Measurements from ENCODE around the gene ZNF77.
"Not testable (repeated sequence)": the region's sequence is repeated elsewhere in the genome, so short reads cannot be mapped to it uniquely, and the experiment has no call there.

The ZNF77 gene

DNA sequence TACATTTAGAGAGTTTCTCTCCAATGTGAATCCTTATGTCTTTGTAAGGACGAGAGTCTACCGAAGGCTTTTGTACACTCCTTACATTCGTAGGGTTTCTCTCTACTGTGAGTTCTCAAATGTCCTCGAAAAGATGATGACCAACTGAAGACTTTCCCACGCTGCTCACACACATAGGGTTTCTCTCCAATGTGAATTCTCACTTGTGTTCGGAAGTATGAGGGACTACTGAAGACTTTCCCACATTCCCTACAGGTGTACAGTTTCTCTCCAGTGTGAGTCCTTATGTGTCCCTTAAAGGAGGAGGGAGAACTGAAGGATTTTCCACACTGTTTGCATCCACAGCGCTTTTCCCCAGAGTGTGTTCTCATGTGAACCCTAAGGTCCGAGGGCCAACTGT lies 48.1 kb downstream of the ZNF77 start:
- no peak overlapping the region for H2BK15ac ChIP-seq (ENCODE audit: low read depth, poor library complexity, severe bottlenecking)
- H3K4me1 ChIP-seq (ENCODE audit: control insufficient read depth, insufficient read depth, low read depth, low read length) = peaks cover 5% of the 10 kb centered on the region
- no peak overlapping the region for H3K4me2 ChIP-seq (ENCODE audit: low read length, poor library complexity, severe bottlenecking)
- H3K18ac ChIP-seq (ENCODE audit: low read depth in 1 of 2, low read length in 2 of 2) = no peak overlapping the region
- H3K27ac ChIP-seq (ENCODE audit: low read length, poor library complexity, severe bottlenecking) = no peak overlapping the region
- no peak overlapping the region for H3K4ac ChIP-seq (ENCODE audit: low read depth in 1 of 2, low read length in 2 of 2)
- H2BK12ac ChIP-seq (ENCODE audit: low read length in 2 of 2) = no peak overlapping the region
- no peak overlapping the region for H3K23ac ChIP-seq (ENCODE audit: low read length in 2 of 2)
- no peak overlapping the region for H2BK120ac ChIP-seq (ENCODE audit: low read depth, low read length)
- H4K91ac ChIP-seq (ENCODE audit: low read length) = no peak overlapping the region
- peaks cover 8% of the 10 kb centered on the region for H3K9me3 ChIP-seq (ENCODE audit: control insufficient read depth, low read length)
- H3K4me3 ChIP-seq (ENCODE audit: insufficient read depth in 1 of 2, low read depth in 1 of 2, low read length in 2 of 2) = no peak overlapping the region
- no peak overlapping the region for H3K9ac ChIP-seq (ENCODE audit: low read length)
- H2AK5ac ChIP-seq (ENCODE audit: low read length, severe bottlenecking) = no peak overlapping the region
- WGBS = 63% methylated on average over 7 of the region's 8 CpGs
- no peak overlapping the region for H4K8ac ChIP-seq (ENCODE audit: low read length)
- H3K27me3 ChIP-seq (ENCODE audit: control insufficient read depth in 1 of 2, insufficient read depth in 1 of 2, low read length in 2 of 2) = peaks cover 0 to 4% of the 10 kb centered on the region in 2 experiments
- no peak overlapping the region for H2BK5ac ChIP-seq (ENCODE audit: low read depth, low read length, poor library complexity, severe bottlenecking)
- peaks cover 5% of the 10 kb centered on the region for H3K79me1 ChIP-seq (replicated peaks; ENCODE audit: low read length, poor library complexity, severe bottlenecking)
- H2AFZ ChIP-seq (ENCODE audit: low read depth, low read length) = no peak overlapping the region
- no peak overlapping the region for H3K14ac ChIP-seq (ENCODE audit: low read length in 2 of 2)
- H3K36me3 ChIP-seq (ENCODE audit: control insufficient read depth in 1 of 2, insufficient read depth in 2 of 2, low read depth in 1 of 2, low read length in 2 of 2) = no peaks in the 10 kb centered on the region
- no peak for DNase-seq

DNA sequence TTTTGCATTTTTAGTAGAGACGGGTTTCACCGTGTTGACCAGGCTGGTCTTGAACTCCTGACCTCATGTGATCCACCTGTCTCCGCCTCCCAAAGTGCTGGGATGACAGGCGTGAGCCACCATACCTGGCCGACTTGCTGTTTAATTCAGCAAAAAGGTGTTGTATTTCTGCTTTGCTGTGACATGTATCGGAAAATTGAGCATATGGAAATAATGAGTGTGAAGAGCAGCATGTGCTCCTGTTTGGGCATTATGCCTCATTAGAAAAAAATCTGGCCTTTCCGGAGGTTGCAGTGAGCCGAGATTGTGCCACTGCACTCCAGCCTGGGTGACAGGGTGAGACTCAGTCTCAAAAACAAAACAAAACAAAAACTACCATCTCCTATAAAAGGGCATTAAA lies 54.2 kb downstream of the ZNF77 start:
- H3K9me3 ChIP-seq (ENCODE audit: control insufficient read depth, low read length); H3K9ac ChIP-seq (ENCODE audit: low read length); H3K23ac ChIP-seq (ENCODE audit: low read length in 2 of 2); H2AK5ac ChIP-seq (ENCODE audit: low read length, severe bottlenecking); H2BK15ac ChIP-seq (ENCODE audit: low read depth, poor library complexity, severe bottlenecking); H2BK5ac ChIP-seq (ENCODE audit: low read depth, low read length, poor library complexity, severe bottlenecking); H3K4me3 ChIP-seq (ENCODE audit: insufficient read depth in 1 of 2, low read depth in 1 of 2, low read length in 2 of 2); H2AFZ ChIP-seq (ENCODE audit: low read depth, low read length); H3K4me2 ChIP-seq (ENCODE audit: low read length, poor library complexity, severe bottlenecking); H3K4ac ChIP-seq (ENCODE audit: low read depth in 1 of 2, low read length in 2 of 2); H3K27ac ChIP-seq (ENCODE audit: low read length, poor library complexity, severe bottlenecking); H2BK120ac ChIP-seq (ENCODE audit: low read depth, low read length); H3K27me3 ChIP-seq (ENCODE audit: control insufficient read depth in 1 of 2, insufficient read depth in 1 of 2, low read length in 2 of 2); H2BK12ac ChIP-seq (ENCODE audit: low read length in 2 of 2); DNase-seq; H3K4me1 ChIP-seq (ENCODE audit: control insufficient read depth, insufficient read depth, low read depth, low read length); H4K91ac ChIP-seq (ENCODE audit: low read length); H3K18ac ChIP-seq (ENCODE audit: low read depth in 1 of 2, low read length in 2 of 2); H3K36me3 ChIP-seq (ENCODE audit: control insufficient read depth in 1 of 2, insufficient read depth in 2 of 2, low read depth in 1 of 2, low read length in 2 of 2); H3K79me1 ChIP-seq (replicated peaks; ENCODE audit: low read length, poor library complexity, severe bottlenecking); H4K8ac ChIP-seq (ENCODE audit: low read length); H3K14ac ChIP-seq (ENCODE audit: low read length in 2 of 2): not testable (repeated sequence)
- 87% methylated on average over 8 of the region's 8 CpGs for WGBS

- Histone ChIP-seq H3K4me2 (ENCODE audit: low read length, poor library complexity, severe bottlenecking) (no peak overlapping the region), H3K36me3 (ENCODE audit: control insufficient read depth in 1 of 2, insufficient read depth in 2 of 2, low read depth in 1 of 2, low read length in 2 of 2) (no peaks in the 10 kb centered on the region), H2BK15ac (ENCODE audit: low read depth, poor library complexity, severe bottlenecking) (no peak overlapping the region), H2BK120ac (ENCODE audit: low read depth, low read length) (no peak overlapping the region), H2AFZ (ENCODE audit: low read depth, low read length) (no peak overlapping the region), H4K91ac (ENCODE audit: low read length) (no peak overlapping the region), H3K9ac (ENCODE audit: low read length) (no peak overlapping the region), H3K23ac (ENCODE audit: low read length in 2 of 2) (no peak overlapping the region), H2BK5ac (ENCODE audit: low read depth, low read length, poor library complexity, severe bottlenecking) (no peak overlapping the region), H3K4ac (ENCODE audit: low read depth in 1 of 2, low read length in 2 of 2) (no peak overlapping the region), H4K8ac (ENCODE audit: low read length) (no peak overlapping the region), H2AK5ac (ENCODE audit: low read length, severe bottlenecking) (no peak overlapping the region), H3K14ac (ENCODE audit: low read length in 2 of 2) (no peak overlapping the region), H3K4me3 (ENCODE audit: insufficient read depth in 1 of 2, low read depth in 1 of 2, low read length in 2 of 2) (peak overlapping the region in 1 of 2 experiments; percentile 68), H3K4me1 (ENCODE audit: control insufficient read depth, insufficient read depth, low read depth, low read length) (no peaks in the 10 kb centered on the region), H3K18ac (ENCODE audit: low read depth in 1 of 2, low read length in 2 of 2) (peak overlapping the region in 1 of 2 experiments; percentile 0), H3K27ac (ENCODE audit: low read length, poor library complexity, severe bottlenecking) (no peak overlapping the region), H3K27me3 (ENCODE audit: control insufficient read depth in 1 of 2, insufficient read depth in 1 of 2, low read length in 2 of 2) (peaks cover 0 to 4% of the 10 kb centered on the region in 2 experiments), H3K79me1 (replicated peaks; ENCODE audit: low read length, poor library complexity, severe bottlenecking) (no peaks in the 10 kb centered on the region), H3K9me3 (ENCODE audit: control insufficient read depth, low read length) (no peaks in the 10 kb centered on the region), H2BK12ac (ENCODE audit: low read length in 2 of 2) (no peak overlapping the region)
- DNase-seq = no peak
- 87% methylated on average over 37 of the region's 37 CpGs for WGBS
Measured at GRCh38 chr19:2888731-2889224, 56.0 kb downstream of the ZNF77 start.

DNA sequence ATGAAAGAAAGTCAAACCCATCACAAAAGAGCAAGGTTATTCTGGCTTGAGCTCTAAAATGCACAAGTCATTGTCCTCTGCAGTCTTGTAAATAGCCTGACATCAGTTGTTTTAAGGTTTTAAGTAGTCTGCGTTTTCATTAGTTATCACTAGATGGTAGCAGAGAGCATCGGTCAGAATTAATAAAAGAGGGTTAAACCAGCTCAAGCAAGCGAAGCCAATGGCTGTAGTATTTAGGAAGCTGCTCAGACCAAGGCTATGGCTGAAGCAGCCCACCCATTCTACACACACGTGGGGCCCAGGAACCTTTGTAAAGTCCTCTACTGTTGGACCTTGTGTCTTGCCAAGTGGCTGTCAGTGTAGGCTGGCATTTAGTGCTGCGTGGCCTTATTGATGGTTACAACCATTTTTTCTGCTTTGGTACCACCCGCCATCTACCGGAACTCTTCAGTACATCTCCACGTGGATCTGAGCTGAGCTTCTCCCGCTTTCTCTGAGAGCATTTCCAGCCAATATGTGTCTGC lies 57.3 kb downstream of the ZNF77 start:
- Histone ChIP-seq H3K18ac (ENCODE audit: low read depth in 1 of 2, low read length in 2 of 2) (no peak overlapping the region), H2BK12ac (ENCODE audit: low read length in 2 of 2) (no peak overlapping the region), H3K4ac (ENCODE audit: low read depth in 1 of 2, low read length in 2 of 2) (no peak overlapping the region), H4K91ac (ENCODE audit: low read length) (no peak overlapping the region), H2BK5ac (ENCODE audit: low read depth, low read length, poor library complexity, severe bottlenecking) (no peak overlapping the region), H3K23ac (ENCODE audit: low read length in 2 of 2) (no peak overlapping the region), H3K79me1 (replicated peaks; ENCODE audit: low read length, poor library complexity, severe bottlenecking) (no peaks in the 10 kb centered on the region), H3K14ac (ENCODE audit: low read length in 2 of 2) (no peak overlapping the region), H3K9ac (ENCODE audit: low read length) (peak overlapping the region; percentile 34), H4K8ac (ENCODE audit: low read length) (peak overlapping the region; percentile 37), H3K4me1 (ENCODE audit: control insufficient read depth, insufficient read depth, low read depth, low read length) (no peaks in the 10 kb centered on the region), H3K27me3 (ENCODE audit: control insufficient read depth in 1 of 2, insufficient read depth in 1 of 2, low read length in 2 of 2) (no peaks in the 10 kb centered on the region), H2BK120ac (ENCODE audit: low read depth, low read length) (no peak overlapping the region), H3K9me3 (ENCODE audit: control insufficient read depth, low read length) (no peaks in the 10 kb centered on the region), H2AFZ (ENCODE audit: low read depth, low read length) (peak overlapping the region; percentile 80), H3K27ac (ENCODE audit: low read length, poor library complexity, severe bottlenecking) (no peak overlapping the region), H3K36me3 (ENCODE audit: control insufficient read depth in 1 of 2, insufficient read depth in 2 of 2, low read depth in 1 of 2, low read length in 2 of 2) (no peaks in the 10 kb centered on the region), H2BK15ac (ENCODE audit: low read depth, poor library complexity, severe bottlenecking) (no peak overlapping the region), H3K4me2 (ENCODE audit: low read length, poor library complexity, severe bottlenecking) (no peak overlapping the region), H3K4me3 (ENCODE audit: insufficient read depth in 1 of 2, low read depth in 1 of 2, low read length in 2 of 2) (peak overlapping the region in 1 of 2 experiments; percentile 62), H2AK5ac (ENCODE audit: low read length, severe bottlenecking) (no peak overlapping the region)
- WGBS = 34% methylated on average over 9 of the region's 9 CpGs
- DNase-seq = peak; percentile 64

Data from mesenchymal stem cell (in vitro differentiated cells and primary cell).